Measurements from ENCODE around the gene CALB2.

CALB2 gene

DNA sequence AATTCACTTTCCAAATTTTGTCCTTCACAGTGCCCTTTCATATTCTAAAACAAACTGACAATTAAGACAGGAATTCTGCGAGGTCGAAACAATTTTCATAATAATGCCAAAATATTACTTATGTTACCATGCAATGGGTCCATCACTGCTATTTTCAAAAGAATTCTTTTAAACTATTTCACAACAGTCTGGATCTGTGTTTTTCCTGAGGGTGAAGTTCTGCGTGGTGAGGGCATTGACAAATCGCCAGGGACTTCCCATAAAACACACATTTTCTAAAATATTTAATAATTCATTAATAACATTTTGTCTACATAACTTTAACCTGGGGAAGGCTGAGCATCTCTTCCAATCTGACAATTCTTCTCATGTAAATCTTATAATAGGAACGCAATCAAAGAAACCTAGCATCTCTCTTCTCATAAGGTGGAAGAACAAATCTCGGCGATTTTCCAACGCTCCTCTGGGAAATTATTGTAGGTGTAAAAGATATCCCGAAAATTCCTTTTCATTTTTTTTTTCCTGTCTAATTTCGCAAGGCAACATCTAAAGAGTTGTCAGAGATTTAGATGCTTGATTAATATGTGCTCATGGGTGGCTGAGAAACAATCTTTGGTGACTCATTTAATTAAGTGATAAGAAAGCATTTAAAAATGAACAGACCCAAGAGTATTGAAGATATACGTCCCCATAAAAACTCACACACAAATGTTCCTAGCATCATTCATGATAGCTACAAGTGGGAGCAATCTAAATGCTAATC is 41.5 kb downstream of the CALB2 start:
- DNase-seq: no peak

DNA sequence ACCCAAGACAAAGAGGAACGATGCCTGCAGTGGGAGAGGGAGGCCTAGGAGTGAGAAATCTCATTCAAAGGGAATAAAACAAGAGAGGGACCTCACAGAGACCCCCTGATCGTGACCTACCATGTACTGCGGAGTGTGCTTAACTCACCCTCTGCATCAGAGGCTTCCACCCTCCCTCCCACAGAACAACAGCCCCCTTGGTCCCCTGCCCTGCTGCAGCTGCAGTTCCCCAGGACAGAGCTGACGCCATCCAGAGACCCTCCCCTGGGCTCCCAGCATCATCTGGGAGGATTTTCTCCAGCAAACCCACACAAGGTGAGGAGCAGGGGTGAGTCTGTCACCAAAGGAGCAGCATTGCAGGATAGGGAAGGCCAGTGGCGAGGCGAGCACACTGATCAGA is 43.5 kb downstream of the CALB2 start:
- no peak for DNase-seq

DNA sequence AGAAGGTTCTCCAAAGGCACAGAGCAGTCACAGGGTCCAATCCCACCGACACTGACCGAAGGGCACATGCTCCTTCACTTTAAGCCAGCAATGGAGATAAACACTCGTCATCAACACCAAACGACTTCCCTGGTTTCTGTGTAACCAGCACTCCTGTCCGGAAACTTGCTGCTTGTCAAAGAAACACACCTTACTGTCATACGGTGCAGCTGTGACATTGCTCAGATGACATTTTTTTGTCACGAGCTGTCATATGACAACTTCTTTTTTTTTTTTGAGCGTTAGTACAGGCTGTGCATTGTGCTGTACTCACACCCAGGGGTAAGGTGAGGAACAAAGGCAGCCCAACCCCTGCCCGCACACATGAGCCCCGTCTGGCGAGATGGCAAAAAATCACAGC is 44.2 kb downstream of the CALB2 start:
- DNase-seq: no peak

DNA sequence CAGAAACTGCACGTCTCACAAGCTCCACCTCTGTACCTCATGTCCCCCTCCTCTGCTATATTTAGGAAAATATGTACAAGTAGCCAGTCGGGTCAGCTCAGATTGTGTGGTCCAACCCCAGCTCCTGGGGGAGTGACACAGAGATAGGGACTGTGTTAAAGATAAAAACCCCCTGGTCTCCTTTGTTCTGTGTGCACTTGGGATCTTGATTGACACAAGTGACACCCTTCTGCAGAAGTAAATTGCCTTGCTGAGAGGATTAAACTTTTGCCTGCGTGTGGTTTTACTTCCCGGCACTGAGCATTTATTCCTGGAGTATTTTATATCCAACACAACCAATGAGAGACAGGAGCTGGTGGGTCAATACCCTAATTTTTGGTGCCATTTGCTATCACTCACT is 45.8 kb downstream of the CALB2 start:
- no peak for DNase-seq

DNA sequence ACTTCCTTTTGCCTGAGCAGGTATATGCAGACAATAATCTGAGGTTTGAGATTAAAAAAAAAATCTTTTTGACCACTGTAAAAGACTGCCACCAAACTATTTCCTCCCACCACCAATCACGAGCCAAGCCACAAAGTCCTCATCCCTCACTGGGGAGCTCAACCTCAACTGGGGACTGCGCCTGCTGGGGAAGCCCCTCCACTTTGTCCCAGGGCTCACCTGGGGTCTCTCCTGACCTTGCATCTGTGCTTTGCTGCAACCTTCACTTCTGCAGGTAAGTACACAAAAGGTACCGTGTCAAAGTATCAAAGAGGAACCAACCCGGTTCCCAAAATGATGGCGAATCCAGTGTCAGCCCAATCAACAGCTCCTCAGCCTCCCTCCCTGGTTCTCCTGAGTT is 47.8 kb downstream of the CALB2 start:
- no peak for DNase-seq

DNA sequence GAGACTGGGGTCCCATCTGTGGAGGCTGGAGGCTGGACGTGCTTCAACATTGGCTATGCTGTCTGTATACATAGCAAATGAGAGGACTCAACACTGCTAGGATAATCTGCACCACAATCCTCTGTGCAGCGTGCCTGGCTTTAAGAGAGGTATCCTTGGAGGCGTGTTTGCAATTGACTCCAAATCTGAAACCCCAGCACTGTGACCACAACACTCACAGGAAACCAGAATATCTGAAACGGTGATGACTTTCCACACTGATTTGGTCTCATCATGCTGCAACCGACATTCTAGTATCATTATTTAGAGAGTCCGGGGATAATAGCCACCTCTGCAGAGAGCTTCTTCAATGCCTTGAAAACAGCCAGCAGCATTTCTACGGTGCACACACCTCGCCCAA is 48.2 kb downstream of the CALB2 start:
- DNase-seq: no peak

DNA sequence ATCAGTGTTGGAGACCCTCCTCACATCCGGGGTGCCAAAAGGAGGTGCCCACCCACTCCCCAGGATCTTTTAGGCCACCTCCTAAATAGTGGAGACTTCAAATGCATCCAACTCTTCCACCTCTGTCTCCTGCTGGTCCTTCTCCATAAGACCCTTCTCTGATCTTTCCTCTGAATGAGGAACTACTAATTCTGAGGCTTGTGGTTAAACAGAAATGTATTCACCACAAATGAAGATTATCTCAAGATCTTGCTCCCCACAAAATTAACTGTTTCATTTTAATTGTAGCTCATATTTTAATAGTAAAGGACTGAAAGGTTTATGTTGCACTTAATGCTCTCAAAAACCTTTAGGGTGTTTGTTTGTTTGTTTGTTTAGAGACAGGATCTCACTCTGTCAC is 49.2 kb downstream of the CALB2 start:
- no peak for DNase-seq

DNA sequence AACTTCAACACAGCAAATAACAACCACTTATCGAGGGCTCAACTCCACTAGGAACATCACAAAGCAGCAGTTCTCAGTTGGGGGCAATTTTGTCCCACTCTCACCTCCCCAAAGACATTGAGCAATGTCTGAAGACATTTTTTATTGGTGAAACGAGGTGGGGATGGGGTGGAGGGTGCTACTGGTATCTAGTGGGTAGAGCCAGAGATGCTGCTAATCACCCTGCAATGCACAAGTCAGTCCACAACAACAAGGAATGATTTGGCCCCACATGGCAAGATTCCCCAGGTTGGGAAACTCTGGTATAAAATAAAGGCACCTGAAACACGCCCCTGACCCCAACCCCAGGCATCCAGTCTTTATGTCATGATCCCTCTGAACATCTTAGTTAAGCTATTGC is 50.0 kb downstream of the CALB2 start:
- DNase-seq: no peak

DNA sequence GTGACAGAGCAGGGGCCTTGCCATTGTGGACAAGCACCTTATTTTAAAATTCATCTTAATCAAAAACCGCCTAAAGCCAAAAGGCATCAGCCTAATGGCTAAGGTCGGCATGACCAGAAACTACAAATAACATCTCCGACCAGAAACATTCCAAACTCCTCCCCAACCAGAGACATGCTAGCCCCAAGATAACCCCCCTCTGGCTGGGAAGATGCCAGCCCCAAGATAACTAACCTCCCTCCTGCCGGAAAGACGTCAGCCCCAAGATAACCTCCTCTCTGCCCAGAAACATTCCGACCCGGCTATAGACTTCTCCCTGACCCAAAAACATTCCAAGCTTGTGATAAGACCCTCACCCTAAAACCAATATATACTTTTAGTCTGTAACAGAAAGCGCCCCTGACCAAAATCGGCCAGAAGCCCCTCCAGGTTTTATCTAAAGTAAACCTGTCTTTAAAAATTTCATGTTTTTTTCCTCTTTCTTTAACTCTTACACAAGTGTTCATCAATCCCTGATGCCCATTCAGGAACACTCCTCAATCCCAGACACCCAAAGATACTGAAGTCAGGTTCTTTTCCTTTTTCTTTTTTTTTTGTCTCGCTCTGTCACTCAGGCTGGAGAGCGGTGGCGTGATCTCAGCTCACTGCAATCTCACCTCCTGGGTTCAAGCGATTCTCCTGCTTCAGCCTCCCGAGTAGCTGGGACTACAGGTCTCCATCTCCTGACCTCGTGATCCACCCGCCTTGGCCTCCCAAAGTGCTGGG is 50.7 kb downstream of the CALB2 start:
- no peak for DNase-seq

DNA sequence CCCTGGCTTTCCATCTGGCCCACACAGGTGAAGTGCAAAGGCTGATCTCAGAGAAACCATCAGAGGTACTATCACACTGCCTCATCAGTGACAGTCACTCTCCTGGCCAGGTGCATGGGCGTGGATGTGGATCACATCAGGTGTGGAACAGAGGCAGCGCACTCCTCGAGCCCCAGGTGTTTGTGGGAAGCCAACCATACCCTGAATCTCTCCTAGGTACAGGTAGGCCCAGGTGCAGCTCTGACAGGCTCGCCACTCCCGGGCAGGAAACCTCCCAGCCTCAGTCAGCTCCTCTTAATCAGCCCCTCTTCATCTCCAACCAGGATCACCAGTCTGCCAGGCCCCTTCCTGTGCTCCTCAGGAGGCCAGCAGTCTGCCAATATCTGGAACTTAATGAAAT is 51.6 kb downstream of the CALB2 start:
- DNase-seq: no peak

DNA sequence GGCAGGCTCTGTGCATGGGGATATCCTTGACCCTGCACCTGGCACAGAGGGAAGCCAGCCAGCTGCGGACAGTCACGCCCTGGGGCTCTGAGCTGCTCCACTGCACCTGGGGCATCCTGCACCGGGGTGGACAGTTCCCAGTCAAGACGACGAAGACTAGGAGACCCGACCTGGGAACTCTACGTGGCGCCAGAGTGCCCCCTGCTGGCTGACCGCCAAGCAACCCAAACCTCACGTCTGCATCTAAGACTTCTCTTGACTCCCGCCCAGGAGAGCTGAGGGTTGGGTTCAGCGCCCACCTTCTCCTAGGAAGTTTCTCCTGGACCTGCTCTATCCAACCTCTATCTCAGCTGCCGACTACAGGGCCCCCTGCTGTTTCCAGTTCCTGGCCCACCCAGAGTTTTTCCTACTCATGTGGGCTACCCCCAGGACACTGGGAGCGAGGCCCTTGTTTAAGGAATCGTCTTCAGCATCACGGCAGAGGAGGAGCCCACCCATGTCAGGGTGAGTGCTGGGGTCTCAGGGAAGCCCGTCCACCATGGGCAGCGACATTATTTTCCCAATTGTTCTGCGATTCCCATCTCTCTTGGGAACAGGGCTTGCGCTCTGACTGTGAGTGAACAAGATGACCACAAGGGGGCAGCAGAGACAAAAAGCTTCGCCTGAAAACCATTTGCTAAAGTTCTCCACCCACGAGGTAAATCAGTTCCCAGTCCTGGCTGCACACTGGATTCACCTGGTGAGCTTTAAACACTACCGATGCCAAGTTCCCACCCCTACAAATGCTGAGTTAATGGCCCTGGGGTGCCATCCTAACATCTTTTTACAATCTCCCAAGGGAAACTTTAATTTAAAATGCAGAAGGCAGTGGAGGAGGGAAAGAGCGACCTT is 54.0 kb downstream of the CALB2 start:
- DNase-seq: peak; percentile 22

DNA sequence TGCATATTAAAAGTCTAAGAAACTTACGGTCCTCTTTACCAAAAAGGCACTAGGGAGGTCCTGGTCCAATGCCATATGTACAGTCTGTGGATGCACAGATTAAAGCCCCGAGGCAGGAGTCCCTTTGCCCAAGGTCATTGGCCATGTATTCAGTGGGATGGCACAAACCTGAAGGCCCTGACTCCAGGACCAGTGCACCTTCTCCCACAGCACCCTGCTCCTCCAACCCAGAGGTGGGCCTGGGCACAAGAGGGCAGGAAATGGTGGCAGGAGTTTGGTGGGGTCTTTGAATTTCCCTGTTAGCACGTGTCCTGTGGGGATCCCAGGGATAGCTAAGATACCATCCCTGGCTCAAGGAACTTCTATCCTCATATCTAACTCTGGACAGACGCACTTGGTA is 54.8 kb downstream of the CALB2 start:
- DNase-seq: no peak

DNA sequence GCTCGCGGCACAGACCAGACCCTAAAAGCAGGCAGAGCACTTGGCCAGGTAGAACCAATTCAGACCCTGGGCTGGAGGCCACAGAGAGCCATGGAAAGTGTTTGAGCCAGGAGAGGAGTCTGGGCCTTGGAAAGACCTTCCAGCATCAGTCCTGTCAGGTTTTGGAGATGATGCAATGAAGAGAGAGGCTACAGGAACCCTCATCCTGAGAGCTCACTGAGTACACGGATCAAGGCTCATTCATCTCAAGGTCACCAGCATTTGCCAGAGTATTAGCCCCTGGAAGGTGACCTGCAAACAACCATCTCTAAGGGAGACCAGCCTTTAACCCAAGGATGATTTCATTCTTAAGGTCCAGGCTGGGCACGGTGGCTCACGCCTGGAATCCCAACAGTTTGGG is 55.5 kb downstream of the CALB2 start:
- DNase-seq: no peak

DNA sequence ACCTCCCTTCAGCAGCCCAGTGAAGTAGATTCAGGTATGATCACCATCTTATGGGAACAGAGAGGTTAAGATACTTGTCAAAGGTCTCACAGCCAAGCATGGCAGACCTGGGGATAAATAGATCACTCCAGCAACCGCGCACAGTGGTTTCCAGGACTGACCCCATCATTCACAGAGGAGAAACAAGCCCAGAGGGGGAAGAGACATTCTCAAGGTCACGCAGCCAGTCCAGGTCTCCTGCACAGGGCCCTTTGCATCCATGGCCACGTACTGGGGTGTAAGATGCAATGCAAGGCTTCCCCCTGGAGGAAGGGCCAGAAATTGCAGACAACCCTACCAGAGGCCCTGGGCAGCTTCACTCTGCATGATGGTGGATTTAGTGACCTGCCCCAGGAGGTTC is 63.4 kb downstream of the CALB2 start:
- DNase-seq: peak; percentile 15

DNA sequence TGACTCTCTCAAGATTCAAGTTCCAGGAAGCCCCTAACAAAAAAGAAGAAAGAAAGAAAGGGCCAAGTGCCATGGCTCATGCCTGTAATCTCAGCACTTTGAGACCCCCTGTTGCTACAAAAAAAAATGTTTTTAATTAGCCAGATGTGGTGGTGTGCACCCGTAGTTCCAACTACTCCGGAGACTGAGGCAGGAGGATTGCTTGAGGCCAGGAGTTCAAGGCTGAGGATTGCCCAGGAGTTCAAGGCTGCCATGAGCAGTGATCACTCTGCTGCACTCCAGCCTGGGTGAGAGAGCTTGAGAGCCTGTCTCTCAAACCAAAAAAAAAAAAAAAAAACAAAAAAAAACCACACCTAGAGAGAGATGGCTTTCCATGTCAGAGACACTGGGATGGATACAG is 64.5 kb downstream of the CALB2 start:
- no peak for DNase-seq

DNA sequence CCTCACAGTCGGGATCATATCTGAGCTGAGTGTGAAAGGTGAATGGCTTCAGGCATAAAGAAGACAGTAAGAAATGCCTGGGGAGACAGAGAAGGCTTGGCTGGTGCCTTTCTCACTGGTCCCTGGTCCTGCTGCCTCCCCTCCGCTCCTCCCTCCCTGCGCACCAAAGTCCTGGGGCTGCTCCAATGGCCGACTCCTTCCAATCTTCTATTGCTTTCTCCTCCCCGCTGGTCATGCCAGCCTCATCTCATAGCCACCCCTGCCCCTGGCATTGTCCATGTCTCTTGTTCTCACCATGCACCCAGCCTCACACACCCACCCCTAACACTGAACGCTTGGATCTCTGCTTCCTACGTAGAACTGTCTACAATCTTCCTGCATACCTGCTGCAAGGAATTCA is 65.3 kb downstream of the CALB2 start:
- DNase-seq: no peak

DNA sequence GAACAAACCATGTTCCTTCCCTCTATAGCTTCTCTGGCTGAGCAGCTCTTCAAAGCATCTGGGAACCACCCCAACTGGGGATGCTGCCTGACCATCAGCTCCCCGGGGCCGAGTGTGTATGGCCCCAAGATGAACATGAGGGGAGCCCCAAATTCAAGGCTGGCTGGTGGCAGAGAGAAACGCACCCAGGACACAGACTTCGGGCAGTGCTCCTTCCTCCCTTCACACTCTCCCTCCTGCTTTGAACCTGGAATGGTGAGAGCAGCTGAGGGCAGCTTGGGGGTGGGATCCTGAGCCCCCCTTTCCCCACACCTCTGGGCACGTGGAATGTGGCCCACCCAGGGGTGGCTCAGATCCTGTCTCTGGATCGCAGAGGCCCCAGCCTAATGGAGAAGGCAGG is 66.1 kb downstream of the CALB2 start:
- no peak for DNase-seq

DNA sequence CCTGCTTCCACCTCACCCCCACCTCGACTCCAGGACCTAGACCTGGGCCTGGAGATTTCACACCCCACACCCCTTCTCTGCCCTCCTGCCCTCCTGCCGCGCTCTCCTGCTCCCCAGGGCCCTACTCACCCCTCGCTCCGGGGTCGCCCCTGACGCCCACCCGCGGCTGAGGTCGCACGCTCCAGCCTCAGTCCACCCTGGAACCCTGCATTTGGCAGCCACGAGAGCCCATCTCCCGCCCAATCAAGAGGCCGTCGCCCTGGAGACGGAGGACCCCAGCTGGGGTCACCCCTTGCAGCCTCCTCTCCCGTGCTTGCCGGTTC is 67.2 kb downstream of the CALB2 start:
- DNase-seq: no peak

DNA sequence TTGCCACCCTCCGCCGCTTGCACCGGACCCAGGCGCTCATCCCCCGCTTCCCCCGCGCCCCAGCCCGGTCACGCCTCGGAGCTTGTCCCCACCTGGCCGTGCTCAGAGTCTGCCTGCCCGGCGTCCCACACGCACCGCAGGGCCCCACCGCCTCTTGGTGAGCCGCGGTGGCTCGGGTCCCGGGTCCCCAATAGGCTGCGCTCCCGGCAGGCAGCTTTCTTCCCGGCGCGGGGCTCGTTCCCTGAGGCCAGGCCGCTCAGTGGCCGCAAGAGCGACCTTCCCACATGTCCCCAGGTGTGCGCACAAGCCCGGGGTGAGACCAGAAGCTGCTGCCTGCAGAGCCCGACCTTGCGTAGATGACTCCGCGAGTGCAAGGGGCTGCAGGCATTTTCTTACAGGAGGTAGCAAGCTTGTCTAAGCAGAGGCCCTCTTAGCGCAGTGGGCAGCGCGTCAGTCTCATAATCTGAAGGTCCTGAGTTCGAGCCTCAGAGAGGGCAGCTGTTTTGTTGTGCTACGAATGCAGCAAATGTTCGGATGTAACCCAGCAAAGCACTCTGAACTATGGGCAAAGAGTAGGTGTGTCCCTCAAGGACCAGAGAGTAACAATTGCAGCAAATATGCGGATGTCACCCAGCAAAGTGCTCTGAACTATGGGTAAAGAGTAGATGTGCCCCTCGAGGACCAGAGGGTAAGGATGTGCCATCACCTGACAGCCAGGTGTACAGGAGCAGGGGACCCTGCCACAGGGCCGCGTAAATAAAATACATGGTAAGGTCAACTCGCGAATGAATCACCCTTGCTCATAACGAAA is 67.8 kb downstream of the CALB2 start:
- no peak for DNase-seq

DNA sequence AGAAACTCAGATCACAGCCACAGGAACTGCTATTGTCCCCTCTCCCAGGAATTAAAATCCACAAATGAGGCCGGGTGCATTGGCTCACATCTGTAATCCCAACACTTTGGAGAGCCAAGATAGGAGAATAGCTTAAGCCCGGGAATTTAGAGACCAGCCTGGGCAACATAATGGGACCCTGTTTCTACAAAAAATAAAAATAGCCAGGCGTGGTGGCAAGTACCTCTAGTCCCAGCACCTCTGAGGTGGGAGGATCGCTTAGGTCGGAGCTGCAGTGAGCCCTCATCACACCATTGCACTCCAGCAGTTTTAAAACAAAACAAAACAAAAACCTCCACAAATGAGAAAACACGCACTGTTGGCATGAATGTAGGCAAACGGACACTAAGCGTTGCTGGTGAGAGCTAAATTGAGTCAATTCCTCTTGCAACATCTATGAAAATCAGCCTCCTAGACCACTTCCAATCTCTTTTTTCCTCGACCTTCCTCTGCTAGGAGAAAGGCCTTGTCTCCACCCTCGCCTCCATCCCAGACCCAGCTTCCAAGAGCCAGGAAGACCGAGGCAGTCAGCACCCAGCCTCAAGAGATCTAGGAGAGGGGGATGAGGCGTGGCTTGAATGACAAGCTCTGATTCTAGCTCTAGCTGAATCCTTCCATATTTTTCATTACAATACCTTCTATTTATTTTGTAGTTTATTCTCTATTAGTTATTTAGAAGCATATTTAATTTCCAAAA is 68.5 kb downstream of the CALB2 start:
- no peak for DNase-seq

DNA sequence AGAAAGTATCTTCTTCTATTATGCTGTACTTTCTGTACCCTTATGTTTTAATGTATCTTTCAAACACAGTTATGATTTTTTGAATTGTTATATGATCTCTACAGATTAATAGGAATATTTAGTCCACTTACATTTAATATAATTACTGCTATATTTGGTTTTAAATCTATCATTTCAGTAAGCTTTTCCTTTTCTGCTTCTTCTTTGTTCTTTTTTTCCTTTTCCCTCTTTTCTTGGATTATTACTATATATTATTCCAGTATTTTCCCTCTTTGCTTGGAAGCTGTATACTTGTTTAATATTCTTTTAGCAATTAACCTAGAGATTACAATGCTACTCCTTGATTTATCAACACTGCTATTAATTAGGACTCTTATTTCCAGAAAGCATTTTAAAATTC is 69.9 kb downstream of the CALB2 start:
- no peak for DNase-seq

DNA sequence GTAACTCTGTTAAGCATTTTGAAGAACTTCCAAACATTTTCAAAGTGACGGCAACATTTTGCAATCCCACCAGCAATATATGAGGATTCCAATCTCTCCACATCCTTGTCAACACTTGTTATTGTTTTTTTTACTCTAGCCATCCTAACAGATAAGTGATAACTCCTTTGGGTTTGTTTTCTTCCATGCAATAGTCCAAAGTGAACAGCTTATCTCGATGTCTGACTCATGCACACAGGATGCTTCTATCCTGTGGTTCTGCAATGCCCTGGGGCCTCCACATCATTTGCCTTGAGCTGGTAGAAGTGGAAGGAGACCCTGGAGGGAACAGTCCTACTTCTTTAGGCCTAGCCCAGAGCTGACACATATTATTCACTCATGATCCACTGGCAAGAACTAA is 70.4 kb downstream of the CALB2 start:
- DNase-seq: no peak

Data from NK-92 treated with Interleukin-12 subunit alpha and Interleukin-12 subunit beta, amount 100 ng/mL, for 24 hours (cell line).